HEK293 (cell line): Measurements from ENCODE around the gene CYB561D2.

Source experiments
- CTCF ChIA-PET: fragments of 350-600 bp; formaldehyde crosslinking; extraction: SDS; loops from one replicate; lab custom pipeline; 2021; ENCODE audit warnings: antibody characterized with exemption; lab: Yijun Ruan, JAX
- POLR2A ChIA-PET: fragments of 300-600 bp; formaldehyde crosslinking; extraction: SDS; loops from one replicate; lab custom pipeline; 2020; ENCODE audit warnings: antibody characterized with exemption, inconsistent platforms; lab: Yijun Ruan, JAX
- H3K27ac ChIP-seq: fragments of 200-500 bp; sonication (Bioruptor generic); 2 replicates; pipeline ENCODE4 v1.5.1; 2014; ENCODE audit warnings: low read depth, low read length, control low read depth, inconsistent platforms; ENCODE audit errors: extremely low read depth
- H3K36me3 ChIP-seq, 2 experiments: fragments of 200-500 bp in 1 of 2; sonication (Bioruptor generic) in 1 of 2; 1 replicate in 1 of 2; 2 replicates in 1 of 2; pipeline ENCODE4 v1.5.1; 2014 to 2017; ENCODE audit warnings: inconsistent platforms in 2 of 2, low read length in 2 of 2; ENCODE audit not compliant: control insufficient read depth in 2 of 2, insufficient read depth in 1 of 2
- H3K4me1 ChIP-seq: fragments of 200-500 bp; sonication (Bioruptor generic); 2 replicates; pipeline ENCODE4 v1.5.1; 2014; ENCODE audit warnings: mild to moderate bottlenecking, low read length, inconsistent platforms; ENCODE audit not compliant: control insufficient read depth, insufficient read depth
- H3K4me3 ChIP-seq: 2 replicates; pipeline ENCODE4 v1.5.1; 2011; ENCODE audit warnings: low read depth, mild to moderate bottlenecking, control low read depth, low read length, moderate library complexity
- H3K9me3 ChIP-seq: fragments of 200-500 bp; sonication (Bioruptor generic); 2 replicates; pipeline ENCODE4 v1.5.1; 2014; ENCODE audit warnings: low read depth, low read length, inconsistent platforms; ENCODE audit not compliant: control insufficient read depth, insufficient read depth
- GLIS2 ChIP-seq: fragments of 450-650 bp; formaldehyde crosslinking; IDR thresholded peaks from 2 replicates; pipeline ENCODE4 v1.5.1; 2016; ENCODE audit warnings: missing biosample characterization, missing genetic modification characterization
- KLF10 ChIP-seq: fragments of 450-650 bp; IDR thresholded peaks from 2 replicates; pipeline ENCODE4 v1.5.1; 2018; ENCODE audit warnings: missing biosample characterization, mild to moderate bottlenecking, missing genetic modification characterization
- KLF9 ChIP-seq: fragments of 450-650 bp; formaldehyde crosslinking; IDR thresholded peaks from 2 replicates; pipeline ENCODE4 v1.5.1; 2016; ENCODE audit warnings: missing biosample characterization, missing genetic modification characterization, low read depth
- SETDB1 ChIP-seq: IDR thresholded peaks from one replicate; pipeline ENCODE4 v1.6.1; 2017; ENCODE audit warnings: mild to moderate bottlenecking, low read length, moderate library complexity, mixed read lengths; ENCODE audit not compliant: insufficient read length
- SP2 ChIP-seq: fragments of 450-650 bp; formaldehyde crosslinking; IDR thresholded peaks from 2 replicates; pipeline ENCODE4 v1.5.1; 2016; ENCODE audit warnings: missing biosample characterization, missing genetic modification characterization
- TRIM28 ChIP-seq: IDR thresholded peaks from 2 replicates; pipeline ENCODE4 v1.6.1; 2011; ENCODE audit warnings: low read length, control low read depth, borderline replicate concordance
- ZBTB21 ChIP-seq: fragments of 450-650 bp; formaldehyde crosslinking; IDR thresholded peaks from 2 replicates; pipeline ENCODE4 v1.5.1; 2017; ENCODE audit warnings: missing biosample characterization, missing genetic modification characterization
- ZBTB7A ChIP-seq: fragments of 450-650 bp; formaldehyde crosslinking; IDR thresholded peaks from 2 replicates; pipeline ENCODE4 v1.5.1; 2016; ENCODE audit warnings: low read depth, missing biosample characterization, missing genetic modification characterization
- ZBTB8A ChIP-seq: fragments of 450-650 bp; formaldehyde crosslinking; IDR thresholded peaks from 2 replicates; pipeline ENCODE4 v1.5.1; 2016; ENCODE audit warnings: missing biosample characterization, missing genetic modification characterization
- ZFHX2 ChIP-seq: fragments of 450-650 bp; formaldehyde crosslinking; conservative IDR thresholded peaks from 2 replicates; pipeline ENCODE4 v1.5.1; 2016; ENCODE audit warnings: missing biosample characterization, missing genetic modification characterization
- ZNF146 ChIP-seq: fragments of 450-650 bp; formaldehyde crosslinking; IDR thresholded peaks from 2 replicates; pipeline ENCODE4 v1.5.1; 2016; ENCODE audit warnings: missing biosample characterization, missing genetic modification characterization
- ZNF223 ChIP-seq: fragments of 450-650 bp; formaldehyde crosslinking; IDR thresholded peaks from 2 replicates; pipeline ENCODE4 v1.5.1; 2016; ENCODE audit warnings: missing biosample characterization, missing genetic modification characterization
- ZNF335 ChIP-seq: fragments of 450-650 bp; formaldehyde crosslinking; conservative IDR thresholded peaks from 2 replicates; pipeline ENCODE4 v1.5.1; 2016; ENCODE audit warnings: missing biosample characterization, missing genetic modification characterization
- ZNF394 ChIP-seq: fragments of 450-650 bp; formaldehyde crosslinking; IDR thresholded peaks from 2 replicates; pipeline ENCODE4 v1.5.1; 2016; ENCODE audit warnings: missing biosample characterization, missing genetic modification characterization, mild to moderate bottlenecking, moderate library complexity, borderline replicate concordance
- ZNF416 ChIP-seq: fragments of 450-650 bp; formaldehyde crosslinking; IDR thresholded peaks from 2 replicates; pipeline ENCODE4 v1.5.1; 2016; ENCODE audit warnings: missing biosample characterization, missing genetic modification characterization
- ZNF423 ChIP-seq: fragments of 450-650 bp; formaldehyde crosslinking; IDR thresholded peaks from 2 replicates; pipeline ENCODE4 v1.5.1; 2016; ENCODE audit warnings: missing biosample characterization, missing genetic modification characterization
- ZNF426 ChIP-seq: fragments of 450-650 bp; formaldehyde crosslinking; IDR thresholded peaks from 2 replicates; pipeline ENCODE4 v1.5.1; 2017; ENCODE audit warnings: missing biosample characterization, missing genetic modification characterization, mild to moderate bottlenecking, inconsistent platforms, moderate library complexity
- ZNF473 ChIP-seq: fragments of 450-650 bp; formaldehyde crosslinking; IDR thresholded peaks from 2 replicates; pipeline ENCODE4 v1.5.1; 2017; ENCODE audit warnings: missing biosample characterization, missing genetic modification characterization
- ZNF530 ChIP-seq: fragments of 450-650 bp; formaldehyde crosslinking; IDR thresholded peaks from 2 replicates; pipeline ENCODE4 v1.5.1; 2016; ENCODE audit warnings: low read depth, missing biosample characterization, missing genetic modification characterization
- ZNF600 ChIP-seq: fragments of 450-650 bp; formaldehyde crosslinking; IDR thresholded peaks from 2 replicates; pipeline ENCODE4 v1.5.1; 2016; ENCODE audit warnings: missing biosample characterization, missing genetic modification characterization
- ZXDB ChIP-seq: fragments of 450-650 bp; formaldehyde crosslinking; IDR thresholded peaks from 2 replicates; pipeline ENCODE4 v1.5.1; 2016; ENCODE audit warnings: missing biosample characterization, missing genetic modification characterization
- TF ChIP-seq, protein P1 (sequence below): fragments of 450-650 bp; formaldehyde crosslinking; IDR thresholded peaks from 2 replicates; pipeline ENCODE4; 2016; ENCODE audit warnings: missing biosample characterization, missing genetic modification characterization
- TF ChIP-seq, protein P2 (sequence below): fragments of 450-650 bp; formaldehyde crosslinking; IDR thresholded peaks from 2 replicates; pipeline ENCODE4 v1.5.1; 2016; ENCODE audit warnings: missing biosample characterization, missing genetic modification characterization
- TF ChIP-seq, protein P3 (sequence below): fragments of 450-650 bp; formaldehyde crosslinking; IDR thresholded peaks from 2 replicates; pipeline ENCODE4 v1.5.1; 2016; ENCODE audit warnings: missing biosample characterization, missing genetic modification characterization
- TF ChIP-seq, protein P4 (sequence below): fragments of 450-650 bp; formaldehyde crosslinking; IDR thresholded peaks from 2 replicates; pipeline ENCODE4 v1.5.1; 2016; ENCODE audit warnings: missing biosample characterization, missing genetic modification characterization
- TF ChIP-seq, protein P5 (sequence below): fragments of 450-650 bp; formaldehyde crosslinking; IDR thresholded peaks from 2 replicates; pipeline ENCODE4 v1.5.1; 2016; ENCODE audit warnings: missing biosample characterization, missing genetic modification characterization

The CYB561D2 gene

DNA sequence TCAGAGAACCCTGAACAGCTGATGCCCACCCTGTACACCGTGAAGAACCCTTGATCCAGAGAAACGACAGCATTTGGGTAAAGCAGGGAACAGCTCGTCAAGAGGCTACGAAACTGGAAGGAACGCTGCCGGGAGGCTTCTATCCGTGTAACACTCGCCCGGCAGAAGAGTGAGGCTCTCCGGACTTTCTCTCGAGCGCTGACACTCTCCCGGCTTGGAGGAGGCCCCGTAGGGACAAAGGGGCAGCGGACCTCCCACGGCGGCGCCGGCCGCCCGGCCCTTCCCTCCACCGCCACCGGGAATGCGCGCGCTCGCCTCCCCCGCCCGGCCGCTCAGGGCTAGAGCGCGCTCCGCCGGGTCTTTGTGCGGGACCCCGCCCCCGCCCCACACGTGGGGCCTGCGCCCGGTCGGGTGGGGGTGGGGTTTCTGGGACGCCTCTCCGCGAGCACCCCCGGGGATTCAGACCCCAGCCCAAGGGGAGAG is 29.8 kb upstream of the CYB561D2 start (continued):
- TF ChIP-seq ZNF426 (tag by site-specific recombination) (no peak), TRIM28 (no peak), ZNF530 (tag by site-specific recombination) (no peak), SETDB1 (no peak), KLF10 (tag by site-specific recombination) (0 out of 2 replicates have a peak, but pooled peaks have one; percentile 69), ZBTB21 (tag by site-specific recombination) (no peak), ZNF223 (tag by site-specific recombination) (no peak), ZNF416 (no peak), ZXDB (peak; percentile 8; the same call in 1 of the 2 replicates), ZNF423 (tag by site-specific recombination) (no peak), ZNF600 (tag by site-specific recombination) (no peak)
- TF ChIP-seq, protein P1, sequence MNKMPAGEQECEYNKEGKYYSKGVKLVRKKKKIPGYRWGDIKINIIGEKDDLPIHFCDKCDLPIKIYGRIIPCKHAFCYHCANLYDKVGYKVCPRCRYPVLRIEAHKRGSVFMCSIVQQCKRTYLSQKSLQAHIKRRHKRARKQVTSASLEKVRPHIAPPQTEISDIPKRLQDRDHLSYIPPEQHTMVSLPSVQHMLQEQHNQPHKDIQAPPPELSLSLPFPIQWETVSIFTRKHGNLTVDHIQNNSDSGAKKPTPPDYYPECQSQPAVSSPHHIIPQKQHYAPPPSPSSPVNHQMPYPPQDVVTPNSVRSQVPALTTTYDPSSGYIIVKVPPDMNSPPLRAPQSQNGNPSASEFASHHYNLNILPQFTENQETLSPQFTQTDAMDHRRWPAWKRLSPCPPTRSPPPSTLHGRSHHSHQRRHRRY (tag by site-specific recombination): no peak

DNA sequence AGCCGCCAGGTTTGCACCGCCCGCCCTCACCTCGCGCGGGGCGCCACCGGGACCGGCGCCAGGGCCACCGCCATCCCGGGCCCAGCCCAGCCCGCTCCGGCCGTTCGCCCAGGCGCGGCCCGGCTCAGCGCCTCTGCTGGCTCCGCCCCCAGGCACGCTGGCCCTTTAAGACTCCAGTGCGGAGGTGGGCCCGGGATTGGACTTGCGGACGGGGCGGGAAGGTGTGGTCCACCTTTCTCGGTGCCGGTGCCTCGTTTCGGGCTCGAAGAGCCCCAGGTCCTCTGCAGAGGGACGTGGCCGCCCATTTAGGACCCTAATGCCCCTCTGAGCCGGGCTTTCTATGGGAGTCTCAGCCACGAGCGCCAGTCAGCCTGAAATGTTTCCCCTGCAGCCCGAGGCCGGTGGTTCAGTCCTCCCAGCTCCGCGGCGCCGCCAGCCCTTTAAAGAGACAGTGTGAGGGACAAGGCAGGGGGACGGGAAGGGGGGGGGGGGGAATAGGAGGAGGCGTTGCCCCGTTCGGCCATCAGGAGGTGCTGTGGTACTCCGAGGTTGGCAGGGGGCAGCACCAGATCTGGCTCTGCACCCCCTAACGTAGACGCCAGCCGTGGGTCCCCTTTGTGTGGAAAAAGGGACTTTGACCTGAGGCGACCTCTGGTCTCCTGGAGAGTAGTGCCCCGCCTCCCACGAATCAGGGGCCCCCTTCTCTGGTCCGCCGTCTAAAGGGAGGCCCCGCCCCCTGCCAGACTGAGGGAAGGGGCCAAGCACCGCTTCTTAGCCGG is 29.1 kb upstream of the CYB561D2 start:
- H3K27ac ChIP-seq: peak overlapping the region; percentile 95
- CTCF ChIA-PET: interaction anchor here (0.5 to 1.7 kb wide), 9 partner anchors 12 to 1494 kb away, joined by 3 to 7 read pairs (median 3); partner anchors contain the start of genes HYAL3 and NAA80
- POLR2A ChIA-PET: interaction anchor here (0.6 to 3.2 kb wide), 10 partner anchors 10 to 371 kb away, joined by 3 to 17 read pairs (median 4); partner anchors contain the start of genes CYB561D2, HYAL3, IFRD2 and NAA80
- H3K4me3 ChIP-seq: peak overlapping the region; percentile 62
- H3K4me1 ChIP-seq: peaks cover 7% of the 10 kb centered on the region; the same call in 1 of the 2 replicates
- no peaks in the 10 kb centered on the region for H3K9me3 ChIP-seq
- H3K36me3 ChIP-seq: peaks cover under 1 to 63% of the 10 kb centered on the region in 2 experiments; a peak in 2 of 3 replicates
- TF ChIP-seq ZNF223 (tag by site-specific recombination) (no peak), ZNF335 (tag by site-specific recombination) (peak; percentile 28), SP2 (peak; percentile 57), KLF9 (tag by site-specific recombination) (peak; percentile 67), ZXDB (peak; percentile 50; the same call in 1 of the 2 replicates), ZFHX2 (tag by site-specific recombination) (peak; percentile 87), GLIS2 (tag by site-specific recombination) (peak; percentile 67), ZBTB7A (tag by site-specific recombination) (peak; percentile 86), ZBTB8A (tag by site-specific recombination) (no peak), ZNF146 (tag by site-specific recombination) (no peak), ZNF473 (tag by site-specific recombination) (no peak), ZNF394 (tag by site-specific recombination) (0 out of 2 replicates have a peak, but pooled peaks have one; percentile 40)
- TF ChIP-seq, protein P2, sequence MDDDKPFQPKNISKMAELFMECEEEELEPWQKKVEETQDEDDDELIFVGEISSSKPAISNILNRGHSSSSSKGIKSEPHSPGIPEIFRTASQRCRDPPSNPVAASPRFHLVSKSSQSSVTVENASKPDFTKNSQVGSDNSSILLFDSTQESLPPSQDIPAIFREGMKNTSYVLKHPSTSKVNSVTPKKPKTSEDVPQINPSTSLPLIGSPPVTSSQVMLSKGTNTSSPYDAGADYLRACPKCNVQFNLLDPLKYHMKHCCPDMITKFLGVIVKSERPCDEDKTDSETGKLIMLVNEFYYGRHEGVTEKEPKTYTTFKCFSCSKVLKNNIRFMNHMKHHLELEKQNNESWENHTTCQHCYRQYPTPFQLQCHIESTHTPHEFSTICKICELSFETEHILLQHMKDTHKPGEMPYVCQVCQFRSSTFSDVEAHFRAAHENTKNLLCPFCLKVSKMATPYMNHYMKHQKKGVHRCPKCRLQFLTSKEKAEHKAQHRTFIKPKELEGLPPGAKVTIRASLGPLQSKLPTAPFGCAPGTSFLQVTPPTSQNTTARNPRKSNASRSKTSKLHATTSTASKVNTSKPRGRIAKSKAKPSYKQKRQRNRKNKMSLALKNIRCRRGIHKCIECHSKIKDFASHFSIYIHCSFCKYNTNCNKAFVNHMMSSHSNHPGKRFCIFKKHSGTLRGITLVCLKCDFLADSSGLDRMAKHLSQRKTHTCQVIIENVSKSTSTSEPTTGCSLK (tag by site-specific recombination): no peak
- TF ChIP-seq, protein P3, sequence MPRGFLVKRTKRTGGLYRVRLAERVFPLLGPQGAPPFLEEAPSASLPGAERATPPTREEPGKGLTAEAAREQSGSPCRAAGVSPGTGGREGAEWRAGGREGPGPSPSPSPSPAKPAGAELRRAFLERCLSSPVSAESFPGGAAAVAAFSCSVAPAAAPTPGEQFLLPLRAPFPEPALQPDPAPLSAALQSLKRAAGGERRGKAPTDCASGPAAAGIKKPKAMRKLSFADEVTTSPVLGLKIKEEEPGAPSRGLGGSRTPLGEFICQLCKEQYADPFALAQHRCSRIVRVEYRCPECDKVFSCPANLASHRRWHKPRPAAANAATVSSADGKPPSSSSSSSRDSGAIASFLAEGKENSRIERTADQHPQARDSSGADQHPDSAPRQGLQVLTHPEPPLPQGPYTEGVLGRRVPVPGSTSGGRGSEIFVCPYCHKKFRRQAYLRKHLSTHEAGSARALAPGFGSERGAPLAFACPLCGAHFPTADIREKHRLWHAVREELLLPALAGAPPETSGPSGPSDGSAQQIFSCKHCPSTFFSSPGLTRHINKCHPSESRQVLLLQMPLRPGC: no peak
- TF ChIP-seq, protein P4, sequence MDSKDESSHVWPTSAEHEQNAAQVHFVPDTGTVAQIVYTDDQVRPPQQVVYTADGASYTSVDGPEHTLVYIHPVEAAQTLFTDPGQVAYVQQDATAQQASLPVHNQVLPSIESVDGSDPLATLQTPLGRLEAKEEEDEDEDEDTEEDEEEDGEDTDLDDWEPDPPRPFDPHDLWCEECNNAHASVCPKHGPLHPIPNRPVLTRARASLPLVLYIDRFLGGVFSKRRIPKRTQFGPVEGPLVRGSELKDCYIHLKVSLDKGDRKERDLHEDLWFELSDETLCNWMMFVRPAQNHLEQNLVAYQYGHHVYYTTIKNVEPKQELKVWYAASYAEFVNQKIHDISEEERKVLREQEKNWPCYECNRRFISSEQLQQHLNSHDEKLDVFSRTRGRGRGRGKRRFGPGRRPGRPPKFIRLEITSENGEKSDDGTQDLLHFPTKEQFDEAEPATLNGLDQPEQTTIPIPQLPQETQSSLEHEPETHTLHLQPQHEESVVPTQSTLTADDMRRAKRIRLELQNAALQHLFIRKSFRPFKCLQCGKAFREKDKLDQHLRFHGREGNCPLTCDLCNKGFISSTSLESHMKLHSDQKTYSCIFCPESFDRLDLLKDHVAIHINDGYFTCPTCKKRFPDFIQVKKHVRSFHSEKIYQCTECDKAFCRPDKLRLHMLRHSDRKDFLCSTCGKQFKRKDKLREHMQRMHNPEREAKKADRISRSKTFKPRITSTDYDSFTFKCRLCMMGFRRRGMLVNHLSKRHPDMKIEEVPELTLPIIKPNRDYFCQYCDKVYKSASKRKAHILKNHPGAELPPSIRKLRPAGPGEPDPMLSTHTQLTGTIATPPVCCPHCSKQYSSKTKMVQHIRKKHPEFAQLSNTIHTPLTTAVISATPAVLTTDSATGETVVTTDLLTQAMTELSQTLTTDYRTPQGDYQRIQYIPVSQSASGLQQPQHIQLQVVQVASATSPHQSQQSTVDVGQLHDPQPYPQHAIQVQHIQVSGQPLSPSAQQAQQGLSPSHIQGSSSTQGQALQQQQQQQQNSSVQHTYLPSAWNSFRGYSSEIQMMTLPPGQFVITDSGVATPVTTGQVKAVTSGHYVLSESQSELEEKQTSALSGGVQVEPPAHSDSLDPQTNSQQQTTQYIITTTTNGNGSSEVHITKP (tag by site-specific recombination): peak; percentile 100
- TF ChIP-seq, protein P5, sequence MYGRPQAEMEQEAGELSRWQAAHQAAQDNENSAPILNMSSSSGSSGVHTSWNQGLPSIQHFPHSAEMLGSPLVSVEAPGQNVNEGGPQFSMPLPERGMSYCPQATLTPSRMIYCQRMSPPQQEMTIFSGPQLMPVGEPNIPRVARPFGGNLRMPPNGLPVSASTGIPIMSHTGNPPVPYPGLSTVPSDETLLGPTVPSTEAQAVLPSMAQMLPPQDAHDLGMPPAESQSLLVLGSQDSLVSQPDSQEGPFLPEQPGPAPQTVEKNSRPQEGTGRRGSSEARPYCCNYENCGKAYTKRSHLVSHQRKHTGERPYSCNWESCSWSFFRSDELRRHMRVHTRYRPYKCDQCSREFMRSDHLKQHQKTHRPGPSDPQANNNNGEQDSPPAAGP (tag by site-specific recombination): 0 out of 2 replicates have a peak, but pooled peaks have one; percentile 68
